ENCODE data around the gene ADAMTS17.
A peak's percentile ranks its signal among the peaks of the same experiment; 100 is the strongest.

The ADAMTS17 gene

GRCh38 chr15:100341750-100342560, at the start of gene ADAMTS17:
Gene ADAMTS17 (minus strand): TSS chr15:100341975. CDS start chr15:100341899, 76 bp downstream.
- H4K20me1 ChIP-seq (ENCODE audit: insufficient read depth, low read length, poor library complexity, severe bottlenecking), result no peaks in the 10 kb centered on the region

GRCh38 chr15:100385300-100386050, 43.7 kb upstream of the ADAMTS17 start:
- peaks cover 20% of the 10 kb centered on the region; the same call in 1 of the 2 replicates for H3K9me3 ChIP-seq (ENCODE audit: insufficient read depth, low read depth, low read length)

More at GRCh38 chr15:100341750-100342560, at the start of gene ADAMTS17:
- H3K9me3 ChIP-seq (ENCODE audit: insufficient read depth, low read depth, low read length), result no peaks in the 10 kb centered on the region
- no peaks in the 10 kb centered on the region for H3K79me2 ChIP-seq (ENCODE audit: insufficient read depth, low read length)
- no peak within 1 kb of the TSS for H3K4me3 ChIP-seq (ENCODE audit: low read length, poor library complexity, severe bottlenecking)
- no peaks in the 10 kb centered on the region for H3K36me3 ChIP-seq (ENCODE audit: insufficient read depth, low read length)
- TF ChIP-seq CTCF (conservative IDR thresholded peaks at IDR 0.05; ENCODE audit: low read length), result peak; percentile 46
- no peak for TF ChIP-seq EZH2phosphoT487 (IDR thresholded peaks at IDR 0.05; ENCODE audit: borderline replicate concordance)
- H3K27me3 ChIP-seq (ENCODE audit: insufficient read depth, low read length, poor library complexity, severe bottlenecking), result no peaks in the 10 kb centered on the region
- H3K4me1 ChIP-seq (ENCODE audit: insufficient read depth, low read length, poor library complexity, severe bottlenecking), result peaks cover 12% of the 10 kb centered on the region
- no peak within 1 kb of the TSS for H3K9ac ChIP-seq (ENCODE audit: low read depth, low read length, poor library complexity, severe bottlenecking)
- no peak within 1 kb of the TSS for H3K4me2 ChIP-seq (ENCODE audit: low read depth, low read length, poor library complexity, severe bottlenecking)
- H3K9me2 ChIP-seq (replicated peaks; ENCODE audit: low read depth, low read length), result no peaks in the 10 kb centered on the region
- no peaks in the 10 kb centered on the region for H3F3A ChIP-seq (ENCODE audit: low read depth)
- H2AFZ ChIP-seq (ENCODE audit: low read length), result no peak within 1 kb of the TSS

GRCh38 chr15:100384108-100384410, 42.3 kb upstream of the ADAMTS17 start:
- Histone ChIP-seq H3K9me3 (ENCODE audit: insufficient read depth, low read depth, low read length) (peaks cover 20% of the 10 kb centered on the region; the same call in 1 of the 2 replicates), H3K79me2 (ENCODE audit: insufficient read depth, low read length) (no peaks in the 10 kb centered on the region)

More at GRCh38 chr15:100385300-100386050, 43.7 kb upstream of the ADAMTS17 start:
- no peak overlapping the region for H3K9ac ChIP-seq (ENCODE audit: low read depth, low read length, poor library complexity, severe bottlenecking)
- H3K4me1 ChIP-seq (ENCODE audit: insufficient read depth, low read length, poor library complexity, severe bottlenecking), result no peaks in the 10 kb centered on the region
- H2AFZ ChIP-seq (ENCODE audit: low read length), result no peak overlapping the region
- no peaks in the 10 kb centered on the region for H3K9me2 ChIP-seq (replicated peaks; ENCODE audit: low read depth, low read length)
- no peaks in the 10 kb centered on the region for H3K27me3 ChIP-seq (ENCODE audit: insufficient read depth, low read length, poor library complexity, severe bottlenecking)
- TF ChIP-seq CTCF (conservative IDR thresholded peaks at IDR 0.05; ENCODE audit: low read length), result no peak
- H3F3A ChIP-seq (ENCODE audit: low read depth), result no peaks in the 10 kb centered on the region
- H3K4me3 ChIP-seq (ENCODE audit: low read length, poor library complexity, severe bottlenecking), result no peak overlapping the region
- no peak overlapping the region for H3K4me2 ChIP-seq (ENCODE audit: low read depth, low read length, poor library complexity, severe bottlenecking)
- no peaks in the 10 kb centered on the region for H3K36me3 ChIP-seq (ENCODE audit: insufficient read depth, low read length)
- no peaks in the 10 kb centered on the region for H3K79me2 ChIP-seq (ENCODE audit: insufficient read depth, low read length)
- H4K20me1 ChIP-seq (ENCODE audit: insufficient read depth, low read length, poor library complexity, severe bottlenecking), result no peaks in the 10 kb centered on the region

More at GRCh38 chr15:100384108-100384410, 42.3 kb upstream of the ADAMTS17 start:
- TF ChIP-seq CTCF (conservative IDR thresholded peaks at IDR 0.05; ENCODE audit: low read length), result no peak
- no peak for TF ChIP-seq EZH2phosphoT487 (IDR thresholded peaks at IDR 0.05; ENCODE audit: borderline replicate concordance)
- Histone ChIP-seq H4K20me1 (ENCODE audit: insufficient read depth, low read length, poor library complexity, severe bottlenecking) (no peaks in the 10 kb centered on the region), H3K9me2 (replicated peaks; ENCODE audit: low read depth, low read length) (no peaks in the 10 kb centered on the region), H3K9ac (ENCODE audit: low read depth, low read length, poor library complexity, severe bottlenecking) (no peak overlapping the region), H3K4me3 (ENCODE audit: low read length, poor library complexity, severe bottlenecking) (no peak overlapping the region), H3K4me2 (ENCODE audit: low read depth, low read length, poor library complexity, severe bottlenecking) (no peak overlapping the region), H3K27me3 (ENCODE audit: insufficient read depth, low read length, poor library complexity, severe bottlenecking) (no peaks in the 10 kb centered on the region), H3K36me3 (ENCODE audit: insufficient read depth, low read length) (no peaks in the 10 kb centered on the region), H2AFZ (ENCODE audit: low read length) (no peak overlapping the region), H3F3A (ENCODE audit: low read depth) (no peaks in the 10 kb centered on the region), H3K4me1 (ENCODE audit: insufficient read depth, low read length, poor library complexity, severe bottlenecking) (no peaks in the 10 kb centered on the region)
